Keratinocyte (primary cell): Measurements from ENCODE around the gene FOXI2.

Experiments
- EZH2 ChIP-seq: IDR thresholded peaks from one replicate; pipeline ENCODE4 v1.6.1; 2012; ENCODE audit warnings: inconsistent platforms, mild to moderate bottlenecking, low read length, moderate library complexity
- TF ChIP-seq, protein P1 (sequence below), 3 experiments: IDR thresholded peaks in 1 of 3; conservative IDR thresholded peaks in 1 of 3; optimal IDR thresholded peaks in 1 of 3; 2 replicates in 2 of 3; 3 replicates in 1 of 3; pipeline versions ENCODE3 to v1.5.1; 2011; ENCODE audit warnings: low read length in 3 of 3, mild to moderate bottlenecking in 3 of 3, moderate library complexity in 2 of 3, control low read depth in 1 of 3, inconsistent platforms in 1 of 3; ENCODE audit not compliant: insufficient read depth in 2 of 3; ENCODE audit errors: extremely low read depth in 1 of 3

DNA sequence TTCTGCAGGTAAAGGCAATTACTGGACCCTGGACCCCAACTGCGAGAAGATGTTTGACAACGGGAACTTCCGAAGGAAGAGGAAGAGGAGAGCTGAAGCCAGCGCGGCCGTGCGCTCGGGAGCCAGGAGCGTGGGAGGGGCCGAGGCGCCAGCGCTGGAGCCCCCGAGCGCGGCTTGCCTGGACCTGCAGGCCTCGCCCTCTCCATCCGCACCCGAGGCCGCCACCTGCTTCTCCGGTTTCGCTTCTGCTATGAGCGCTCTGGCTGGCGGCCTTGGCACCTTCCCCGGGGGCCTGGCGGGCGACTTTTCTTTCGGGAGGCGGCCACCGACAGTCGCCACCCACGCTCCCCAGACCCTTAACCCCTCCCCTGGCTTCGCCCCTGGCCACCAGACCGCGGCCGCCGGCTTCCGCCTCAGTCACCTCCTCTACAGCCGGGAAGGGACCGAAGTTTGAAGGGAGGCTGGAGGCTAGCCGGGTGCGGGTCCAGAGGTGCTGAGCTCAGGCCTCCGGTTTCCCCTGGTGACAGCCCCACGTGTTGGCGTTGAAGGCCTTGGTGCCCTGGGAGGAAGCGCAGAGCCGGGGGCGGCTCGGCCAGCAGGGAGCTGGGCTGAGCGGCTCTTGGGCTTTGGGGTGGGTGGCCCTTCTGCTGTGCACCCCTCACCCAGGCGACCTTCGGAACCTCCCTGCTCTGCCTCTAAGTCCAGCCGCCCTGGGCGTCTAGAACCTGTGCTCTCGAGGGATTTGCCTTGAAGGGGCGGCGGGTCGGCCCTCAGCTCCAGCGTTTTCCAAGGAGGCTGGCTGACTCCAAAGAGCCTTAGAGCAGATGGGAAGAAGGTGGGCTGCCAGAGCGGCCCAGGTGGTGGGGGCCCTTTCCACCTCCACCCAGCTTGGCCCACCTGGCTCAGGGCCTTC lies 1.8 kb downstream of the FOXI2 start:
- TF ChIP-seq, protein P1, sequence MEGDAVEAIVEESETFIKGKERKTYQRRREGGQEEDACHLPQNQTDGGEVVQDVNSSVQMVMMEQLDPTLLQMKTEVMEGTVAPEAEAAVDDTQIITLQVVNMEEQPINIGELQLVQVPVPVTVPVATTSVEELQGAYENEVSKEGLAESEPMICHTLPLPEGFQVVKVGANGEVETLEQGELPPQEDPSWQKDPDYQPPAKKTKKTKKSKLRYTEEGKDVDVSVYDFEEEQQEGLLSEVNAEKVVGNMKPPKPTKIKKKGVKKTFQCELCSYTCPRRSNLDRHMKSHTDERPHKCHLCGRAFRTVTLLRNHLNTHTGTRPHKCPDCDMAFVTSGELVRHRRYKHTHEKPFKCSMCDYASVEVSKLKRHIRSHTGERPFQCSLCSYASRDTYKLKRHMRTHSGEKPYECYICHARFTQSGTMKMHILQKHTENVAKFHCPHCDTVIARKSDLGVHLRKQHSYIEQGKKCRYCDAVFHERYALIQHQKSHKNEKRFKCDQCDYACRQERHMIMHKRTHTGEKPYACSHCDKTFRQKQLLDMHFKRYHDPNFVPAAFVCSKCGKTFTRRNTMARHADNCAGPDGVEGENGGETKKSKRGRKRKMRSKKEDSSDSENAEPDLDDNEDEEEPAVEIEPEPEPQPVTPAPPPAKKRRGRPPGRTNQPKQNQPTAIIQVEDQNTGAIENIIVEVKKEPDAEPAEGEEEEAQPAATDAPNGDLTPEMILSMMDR (optimal IDR thresholded peaks at IDR 0.05 in 1 of 3, IDR thresholded peaks at IDR 0.05 in 1 of 3, conservative IDR thresholded peaks at IDR 0.05 in 1 of 3; ENCODE audit: extremely low read depth in 1 of 3, insufficient read depth in 2 of 3, low read length in 3 of 3): no peak
- no peak for TF ChIP-seq EZH2
